Measurements from ENCODE around the gene KCNH6.

The KCNH6 gene, protein sequence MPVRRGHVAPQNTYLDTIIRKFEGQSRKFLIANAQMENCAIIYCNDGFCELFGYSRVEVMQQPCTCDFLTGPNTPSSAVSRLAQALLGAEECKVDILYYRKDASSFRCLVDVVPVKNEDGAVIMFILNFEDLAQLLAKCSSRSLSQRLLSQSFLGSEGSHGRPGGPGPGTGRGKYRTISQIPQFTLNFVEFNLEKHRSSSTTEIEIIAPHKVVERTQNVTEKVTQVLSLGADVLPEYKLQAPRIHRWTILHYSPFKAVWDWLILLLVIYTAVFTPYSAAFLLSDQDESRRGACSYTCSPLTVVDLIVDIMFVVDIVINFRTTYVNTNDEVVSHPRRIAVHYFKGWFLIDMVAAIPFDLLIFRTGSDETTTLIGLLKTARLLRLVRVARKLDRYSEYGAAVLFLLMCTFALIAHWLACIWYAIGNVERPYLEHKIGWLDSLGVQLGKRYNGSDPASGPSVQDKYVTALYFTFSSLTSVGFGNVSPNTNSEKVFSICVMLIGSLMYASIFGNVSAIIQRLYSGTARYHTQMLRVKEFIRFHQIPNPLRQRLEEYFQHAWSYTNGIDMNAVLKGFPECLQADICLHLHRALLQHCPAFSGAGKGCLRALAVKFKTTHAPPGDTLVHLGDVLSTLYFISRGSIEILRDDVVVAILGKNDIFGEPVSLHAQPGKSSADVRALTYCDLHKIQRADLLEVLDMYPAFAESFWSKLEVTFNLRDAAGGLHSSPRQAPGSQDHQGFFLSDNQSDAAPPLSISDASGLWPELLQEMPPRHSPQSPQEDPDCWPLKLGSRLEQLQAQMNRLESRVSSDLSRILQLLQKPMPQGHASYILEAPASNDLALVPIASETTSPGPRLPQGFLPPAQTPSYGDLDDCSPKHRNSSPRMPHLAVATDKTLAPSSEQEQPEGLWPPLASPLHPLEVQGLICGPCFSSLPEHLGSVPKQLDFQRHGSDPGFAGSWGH

DNA sequence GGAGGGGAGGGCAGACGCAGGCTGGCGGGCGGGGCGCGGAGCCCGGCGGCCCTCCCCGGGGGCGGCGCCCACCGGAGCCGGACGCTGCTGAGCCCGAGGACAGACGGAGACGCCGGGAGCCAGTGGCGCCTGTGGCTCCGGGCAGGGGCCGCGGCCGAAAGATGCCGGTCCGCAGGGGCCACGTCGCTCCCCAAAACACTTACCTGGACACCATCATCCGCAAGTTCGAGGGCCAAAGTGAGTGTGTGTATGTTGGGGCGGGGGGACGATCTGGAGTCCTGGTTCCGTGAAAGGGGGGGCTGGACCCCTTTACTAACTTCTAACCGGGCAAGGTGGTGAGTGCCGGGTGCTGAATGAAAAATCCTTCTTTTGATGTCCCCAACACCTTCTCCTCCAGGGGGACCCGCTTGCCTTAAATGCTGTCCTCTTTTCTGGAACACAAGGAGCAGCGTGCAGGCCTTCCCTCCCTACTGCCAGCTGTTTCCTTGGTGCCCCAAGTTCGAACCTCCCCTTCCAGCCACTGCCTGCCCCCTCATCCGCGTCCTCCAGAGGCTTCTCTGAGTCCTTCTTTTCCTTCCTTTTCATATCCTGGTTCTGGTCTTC lies at the start of gene KCNH6:
TSS of gene KCNH6 (plus strand) at position 106 of the 603 bp plus-strand sequence. CDS start at position 162, 56 bp downstream.
- DNase-seq, result no peak

DNA sequence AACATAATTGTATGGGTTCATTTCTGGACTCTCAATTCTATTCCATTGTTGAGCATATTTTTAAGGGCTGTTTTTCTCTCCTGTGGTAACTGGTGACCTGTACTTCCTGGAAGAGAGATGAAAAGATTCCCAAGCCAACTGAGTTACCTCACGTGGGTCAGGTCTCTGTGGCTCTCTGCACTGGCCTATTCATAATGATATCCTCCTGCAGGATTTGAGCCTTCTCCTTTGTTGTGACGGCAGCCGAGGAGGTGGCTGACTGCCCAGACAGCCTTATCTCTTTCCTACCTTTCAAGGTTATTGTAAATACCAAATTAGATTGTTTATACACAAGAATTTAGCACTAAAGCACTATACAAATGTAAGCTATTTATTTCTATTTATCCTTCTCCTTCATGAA lies 49.0 kb upstream of the KCNH6 start:
- no peak for DNase-seq

DNA sequence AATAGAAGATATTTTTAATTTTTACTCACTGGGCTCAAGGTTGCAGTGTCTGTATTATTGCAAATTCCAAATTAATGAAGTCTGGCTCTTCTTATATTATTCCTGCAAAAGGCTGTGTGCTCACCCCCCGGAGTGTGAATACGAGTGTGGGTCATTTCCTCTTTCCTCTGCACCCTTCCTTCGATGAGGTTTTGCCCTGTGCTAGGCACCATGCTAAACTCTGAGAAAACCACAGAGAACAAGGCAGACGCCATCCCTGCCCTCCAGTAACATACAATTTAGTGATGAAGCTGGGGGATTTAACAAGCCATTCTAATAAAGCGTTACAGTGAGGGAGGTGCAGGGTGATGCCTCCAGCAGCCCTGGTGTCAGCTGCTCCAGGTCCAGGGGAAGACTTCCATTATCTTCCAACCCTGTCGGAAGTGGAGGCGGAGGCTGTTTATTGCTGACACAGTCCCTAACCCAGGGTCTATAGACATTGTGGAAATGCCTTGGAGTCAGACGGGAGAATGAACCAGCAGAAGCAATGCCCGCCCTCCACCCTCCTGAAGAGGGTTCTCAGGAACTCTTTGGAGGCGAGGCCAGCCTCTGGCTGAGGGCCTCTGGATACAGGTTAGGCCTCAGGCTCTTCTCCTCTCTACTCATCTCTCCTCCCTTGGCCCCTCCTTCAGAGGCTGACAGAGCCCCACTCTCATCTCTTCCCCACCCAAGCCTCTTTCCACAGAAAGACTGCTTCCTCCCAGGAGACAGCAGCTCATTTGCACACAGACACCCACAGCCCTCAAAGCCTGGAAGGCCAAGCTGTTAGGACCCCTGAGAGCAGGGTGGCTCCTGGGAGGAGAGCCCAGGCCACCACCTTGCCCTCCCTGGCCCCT lies 48.3 kb upstream of the KCNH6 start:
- no peak for DNase-seq

DNA sequence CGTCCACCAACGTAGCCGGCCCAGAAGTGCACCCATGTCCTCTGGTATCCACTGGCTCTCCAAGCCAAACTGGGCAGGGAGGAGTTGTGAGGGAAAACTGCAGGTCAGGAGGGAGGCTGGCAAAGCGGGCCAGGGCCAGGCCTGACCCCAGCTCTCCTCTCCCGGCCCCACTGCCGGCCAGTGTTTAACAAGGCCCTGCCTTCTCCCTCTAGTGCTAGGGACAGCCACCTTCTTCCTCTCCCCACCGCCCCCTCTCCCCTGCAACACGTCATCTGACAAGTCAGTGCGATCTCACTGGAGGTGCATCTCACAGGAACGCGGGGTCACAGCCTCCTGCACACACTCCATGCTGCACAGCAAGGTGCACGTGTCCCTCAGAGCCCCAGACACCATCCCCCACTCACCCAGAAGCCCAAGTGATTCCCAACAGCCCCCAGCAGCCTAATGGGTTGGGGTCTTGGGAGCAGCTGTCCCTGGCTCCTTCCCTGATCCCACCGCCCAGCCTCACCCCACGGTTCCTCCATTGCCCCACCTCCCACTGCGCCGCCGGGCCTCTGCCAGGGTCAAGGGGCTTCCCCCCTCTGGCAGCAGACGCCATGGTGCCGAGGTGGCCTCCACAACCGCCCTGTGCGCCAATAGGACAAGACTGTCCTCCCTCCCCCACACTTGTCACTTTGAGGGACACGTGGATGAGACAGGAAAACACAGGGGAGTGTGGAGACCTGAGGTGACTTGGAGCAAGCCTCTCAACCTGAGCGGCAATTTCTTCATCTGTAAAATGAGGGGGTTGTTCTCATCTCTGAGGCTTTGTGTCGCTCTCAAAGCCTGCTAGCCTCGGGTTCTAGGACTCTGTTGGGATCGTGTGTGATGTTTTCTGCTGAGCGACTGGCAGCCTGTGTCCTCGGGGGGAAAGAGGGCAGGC lies 47.4 kb upstream of the KCNH6 start:
- DNase-seq, result no peak

DNA sequence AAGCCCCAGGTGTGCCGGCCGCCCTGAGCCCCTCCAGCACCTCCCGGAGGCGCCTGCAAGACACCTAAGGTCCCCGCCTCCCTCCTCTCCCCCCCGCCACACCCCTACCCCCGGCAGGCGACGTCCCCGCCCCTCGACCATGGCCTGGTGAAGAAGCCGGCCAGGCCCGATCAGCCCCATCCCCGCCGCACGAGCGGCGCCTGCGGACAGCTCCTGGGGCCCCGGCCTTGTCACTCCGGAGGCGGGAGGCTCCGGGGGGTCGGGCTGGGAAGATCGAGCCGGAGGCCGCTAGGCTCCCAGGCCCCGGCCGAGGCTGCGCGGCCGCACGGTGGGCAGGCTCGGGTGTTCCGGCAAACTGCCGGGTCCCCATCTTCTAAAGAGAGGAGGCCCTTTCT lies 46.7 kb upstream of the KCNH6 start:
- no peak for DNase-seq

DNA sequence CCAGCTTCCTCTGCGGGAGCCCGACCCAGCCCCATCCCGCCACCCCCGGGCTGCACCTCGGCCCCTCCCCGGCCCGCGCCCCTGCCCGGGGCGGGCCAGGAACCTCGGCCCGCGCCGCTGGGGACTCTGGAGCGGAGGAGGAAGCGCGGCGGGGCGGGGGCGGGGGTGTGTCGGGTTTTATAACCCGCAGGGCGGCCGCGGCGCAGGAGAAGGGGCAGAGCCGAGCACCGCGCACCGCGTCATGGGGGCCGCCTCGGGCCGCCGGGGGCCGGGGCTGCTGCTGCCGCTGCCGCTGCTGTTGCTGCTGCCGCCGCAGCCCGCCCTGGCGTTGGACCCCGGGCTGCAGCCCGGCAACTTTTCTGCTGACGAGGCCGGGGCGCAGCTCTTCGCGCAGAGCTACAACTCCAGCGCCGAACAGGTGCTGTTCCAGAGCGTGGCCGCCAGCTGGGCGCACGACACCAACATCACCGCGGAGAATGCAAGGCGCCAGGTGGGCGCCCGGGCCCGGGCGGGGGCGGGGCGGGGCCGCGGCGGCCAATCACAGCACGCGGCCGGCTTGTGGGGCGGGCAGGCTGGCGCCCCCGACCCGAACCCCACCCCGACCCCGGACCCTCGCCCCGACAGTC lies 46.2 kb upstream of the KCNH6 start, which contains the start of gene ACE:
TSS of gene ACE (plus strand) at position 208 of the 626 bp plus-strand sequence. CDS start at position 242, 34 bp downstream.
- DNase-seq, result peak; percentile 50

DNA sequence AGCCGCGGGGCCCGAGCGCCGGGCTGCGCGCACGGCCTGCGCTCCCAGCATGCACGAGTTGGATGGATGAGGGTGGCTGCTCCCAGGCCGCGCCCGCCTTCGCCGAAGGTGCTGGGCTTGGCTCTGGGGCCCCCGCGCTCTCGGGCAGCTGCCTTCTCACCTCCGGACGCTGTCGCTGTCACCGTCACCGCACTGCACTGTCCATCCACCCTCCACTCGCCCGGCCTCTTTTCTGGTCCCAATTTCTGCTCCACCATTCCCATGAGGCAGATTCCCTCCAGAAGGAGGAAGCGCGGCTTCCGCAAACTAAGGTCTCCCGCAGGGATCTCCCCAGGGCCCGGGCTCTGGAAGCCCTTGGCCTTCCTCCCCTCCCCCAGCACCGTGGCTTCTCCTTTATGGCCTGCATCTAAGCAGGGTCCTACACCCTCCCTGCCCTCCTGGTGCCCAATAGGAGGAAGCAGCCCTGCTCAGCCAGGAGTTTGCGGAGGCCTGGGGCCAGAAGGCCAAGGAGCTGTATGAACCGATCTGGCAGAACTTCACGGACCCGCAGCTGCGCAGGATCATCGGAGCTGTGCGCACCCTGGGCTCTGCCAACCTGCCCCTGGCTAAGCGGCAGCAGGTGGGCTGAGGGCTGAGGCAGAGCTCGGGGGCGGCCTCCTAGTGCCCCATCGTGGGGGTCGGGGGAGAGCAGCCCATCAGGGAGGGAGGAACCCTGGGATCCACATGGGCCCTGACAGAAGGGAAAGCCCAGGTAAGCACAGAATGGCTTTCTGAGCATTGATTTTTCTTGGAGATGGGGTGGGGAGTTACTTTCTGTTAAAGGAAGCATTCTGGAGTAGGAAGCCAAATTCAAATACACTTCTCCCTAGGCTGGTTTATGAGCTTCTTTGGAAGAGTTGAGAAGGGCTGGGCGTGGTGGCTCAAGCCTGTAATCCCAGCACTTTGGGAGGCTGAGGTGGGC lies 45.4 kb upstream of the KCNH6 start:
- no peak for DNase-seq

DNA sequence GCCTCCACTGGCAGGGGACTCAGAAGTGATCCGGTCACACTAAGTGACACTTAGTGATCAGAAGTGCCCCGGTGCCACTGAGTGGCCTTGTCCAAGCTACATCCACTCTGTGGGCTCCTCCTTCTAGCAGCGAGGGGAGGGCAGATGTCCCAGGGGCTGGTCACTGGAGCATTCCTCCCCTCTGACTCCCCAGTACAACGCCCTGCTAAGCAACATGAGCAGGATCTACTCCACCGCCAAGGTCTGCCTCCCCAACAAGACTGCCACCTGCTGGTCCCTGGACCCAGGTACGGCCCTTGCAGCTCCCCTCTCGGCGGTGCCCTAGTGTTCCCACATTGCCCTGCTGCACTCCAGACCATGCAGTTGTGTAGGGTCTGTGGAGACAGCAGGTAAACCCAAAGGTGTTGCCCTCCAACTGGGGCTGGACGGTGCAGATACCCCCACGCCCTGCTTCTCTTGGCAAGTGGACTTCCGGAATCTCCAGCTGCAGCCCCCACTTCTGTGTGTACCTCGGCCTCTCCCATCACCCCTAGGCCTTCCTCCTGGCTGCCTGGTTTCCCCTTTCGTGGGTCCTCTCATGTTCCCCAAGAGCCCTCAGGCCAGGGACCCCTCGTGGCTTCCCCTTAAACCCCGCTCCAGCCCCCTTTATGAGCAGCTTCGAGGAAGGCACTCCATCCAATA lies 44.2 kb upstream of the KCNH6 start:
- peak; percentile 85 for DNase-seq

DNA sequence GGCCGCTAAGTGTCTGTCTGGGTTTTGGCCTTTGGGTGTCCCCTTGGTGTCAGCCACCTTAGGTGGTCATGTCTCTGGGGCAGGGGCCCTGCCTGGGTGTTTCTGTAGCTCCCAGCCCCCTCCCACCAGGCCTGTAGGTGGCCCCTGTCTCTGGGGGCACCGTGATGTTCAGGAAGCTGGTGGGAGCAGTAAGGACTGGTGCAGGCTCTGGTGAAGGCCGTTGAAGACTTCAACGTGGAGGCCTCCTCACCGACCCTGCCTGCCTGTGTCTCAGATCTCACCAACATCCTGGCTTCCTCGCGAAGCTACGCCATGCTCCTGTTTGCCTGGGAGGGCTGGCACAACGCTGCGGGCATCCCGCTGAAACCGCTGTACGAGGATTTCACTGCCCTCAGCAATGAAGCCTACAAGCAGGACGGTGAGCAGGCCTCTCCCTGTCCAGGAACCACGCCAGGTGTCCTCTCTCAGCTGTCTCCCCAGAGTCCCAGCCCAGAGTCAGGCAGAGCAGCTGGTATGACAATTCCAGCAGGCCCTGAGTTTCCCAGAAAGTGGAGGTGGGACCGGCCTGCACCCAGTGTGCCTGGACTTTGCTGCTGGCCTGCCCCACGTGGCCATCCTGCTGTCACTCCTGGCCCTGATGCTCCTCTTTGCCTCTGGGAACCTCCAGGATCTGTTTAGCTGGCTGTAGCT lies 43.5 kb upstream of the KCNH6 start:
- no peak for DNase-seq

DNA sequence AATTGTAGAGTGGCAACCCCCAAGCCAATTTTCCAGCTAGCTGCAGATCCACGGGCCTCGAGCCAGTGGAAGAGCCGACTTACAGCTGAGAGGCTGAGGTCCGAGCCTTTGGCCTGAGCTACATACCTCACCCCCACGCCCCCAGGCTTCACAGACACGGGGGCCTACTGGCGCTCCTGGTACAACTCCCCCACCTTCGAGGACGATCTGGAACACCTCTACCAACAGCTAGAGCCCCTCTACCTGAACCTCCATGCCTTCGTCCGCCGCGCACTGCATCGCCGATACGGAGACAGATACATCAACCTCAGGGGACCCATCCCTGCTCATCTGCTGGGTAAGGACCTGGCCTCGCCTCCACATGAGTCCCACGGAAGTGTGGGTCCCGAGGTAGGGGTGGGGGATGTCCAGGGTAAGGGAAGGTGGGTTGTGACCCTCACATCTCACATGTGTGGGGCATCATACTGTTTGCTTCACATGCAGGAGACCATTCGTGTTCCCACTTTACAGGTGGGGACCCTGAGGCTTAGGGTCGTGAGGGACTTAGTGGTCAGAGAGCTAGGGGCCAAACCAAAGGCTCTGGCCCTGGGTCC lies 42.9 kb upstream of the KCNH6 start:
- no peak for DNase-seq

DNA sequence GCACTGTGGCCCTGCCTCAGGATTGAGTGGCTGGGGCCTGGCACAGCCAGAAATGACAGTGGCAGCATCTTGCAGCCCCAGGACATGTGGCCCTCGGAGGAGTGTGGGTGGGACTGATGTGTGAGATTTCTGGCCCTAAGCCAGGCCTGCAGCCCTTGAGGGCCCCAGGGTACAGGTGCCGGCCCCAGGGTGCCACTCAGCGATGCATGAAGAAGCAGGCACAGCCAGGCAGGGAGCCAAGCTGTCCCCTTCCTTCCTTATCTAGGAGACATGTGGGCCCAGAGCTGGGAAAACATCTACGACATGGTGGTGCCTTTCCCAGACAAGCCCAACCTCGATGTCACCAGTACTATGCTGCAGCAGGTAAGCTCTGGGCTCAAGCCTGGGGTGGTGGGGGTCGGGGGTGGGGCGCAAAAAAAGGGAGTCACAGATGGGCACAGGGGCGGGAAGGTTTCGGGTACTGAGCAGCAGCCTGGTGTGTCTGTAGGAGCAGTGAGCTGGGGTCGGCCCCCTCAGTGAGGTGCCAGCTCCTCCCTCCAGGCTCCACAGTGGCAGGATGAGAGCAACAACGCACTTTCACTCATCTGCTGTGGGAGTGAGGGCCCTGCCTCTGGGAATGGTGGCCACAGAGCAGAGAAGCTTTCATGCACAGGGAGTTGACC lies 42.2 kb upstream of the KCNH6 start:
- DNase-seq, result no peak

DNA sequence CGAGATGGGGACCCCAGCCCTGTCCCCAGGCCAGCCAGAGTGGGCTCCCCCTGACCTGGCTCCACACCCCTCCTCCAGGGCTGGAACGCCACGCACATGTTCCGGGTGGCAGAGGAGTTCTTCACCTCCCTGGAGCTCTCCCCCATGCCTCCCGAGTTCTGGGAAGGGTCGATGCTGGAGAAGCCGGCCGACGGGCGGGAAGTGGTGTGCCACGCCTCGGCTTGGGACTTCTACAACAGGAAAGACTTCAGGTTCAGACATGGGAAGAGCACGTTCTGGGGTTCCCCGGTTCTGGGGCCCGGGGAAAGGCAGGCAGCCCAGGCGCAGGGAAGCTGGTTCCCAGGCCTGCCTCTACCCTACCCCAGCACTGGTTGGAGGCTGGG lies 41.7 kb upstream of the KCNH6 start:
- DNase-seq, result no peak

DNA sequence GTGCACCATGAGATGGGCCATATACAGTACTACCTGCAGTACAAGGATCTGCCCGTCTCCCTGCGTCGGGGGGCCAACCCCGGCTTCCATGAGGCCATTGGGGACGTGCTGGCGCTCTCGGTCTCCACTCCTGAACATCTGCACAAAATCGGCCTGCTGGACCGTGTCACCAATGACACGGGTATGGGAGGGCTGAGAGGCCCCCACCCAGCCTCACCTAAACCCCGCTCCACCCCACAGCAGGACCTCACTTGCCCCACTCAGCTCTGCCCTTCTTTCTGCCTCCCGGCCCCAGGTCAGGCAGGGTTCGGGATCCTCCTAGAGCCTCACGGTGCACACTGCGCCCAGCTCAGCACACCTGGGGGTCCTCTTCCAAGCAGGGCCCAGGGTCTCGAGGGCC lies 40.6 kb upstream of the KCNH6 start:
- DNase-seq, result no peak

DNA sequence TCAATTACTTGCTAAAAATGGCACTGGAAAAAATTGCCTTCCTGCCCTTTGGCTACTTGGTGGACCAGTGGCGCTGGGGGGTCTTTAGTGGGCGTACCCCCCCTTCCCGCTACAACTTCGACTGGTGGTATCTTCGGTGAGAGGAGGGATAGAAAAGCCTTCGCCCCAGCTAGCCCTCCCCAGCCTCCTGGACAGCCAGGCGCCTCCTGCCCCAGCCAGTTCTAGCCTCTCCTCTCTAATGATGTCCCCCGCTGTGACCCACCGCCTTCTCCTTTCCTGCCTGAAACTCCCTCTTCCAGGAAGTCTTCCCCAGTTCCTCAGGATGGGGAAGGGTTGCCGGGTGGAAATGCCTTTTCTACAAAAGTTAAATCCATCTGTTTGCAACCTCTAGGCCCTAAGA lies 40.1 kb upstream of the KCNH6 start:
- DNase-seq, result no peak

DNA sequence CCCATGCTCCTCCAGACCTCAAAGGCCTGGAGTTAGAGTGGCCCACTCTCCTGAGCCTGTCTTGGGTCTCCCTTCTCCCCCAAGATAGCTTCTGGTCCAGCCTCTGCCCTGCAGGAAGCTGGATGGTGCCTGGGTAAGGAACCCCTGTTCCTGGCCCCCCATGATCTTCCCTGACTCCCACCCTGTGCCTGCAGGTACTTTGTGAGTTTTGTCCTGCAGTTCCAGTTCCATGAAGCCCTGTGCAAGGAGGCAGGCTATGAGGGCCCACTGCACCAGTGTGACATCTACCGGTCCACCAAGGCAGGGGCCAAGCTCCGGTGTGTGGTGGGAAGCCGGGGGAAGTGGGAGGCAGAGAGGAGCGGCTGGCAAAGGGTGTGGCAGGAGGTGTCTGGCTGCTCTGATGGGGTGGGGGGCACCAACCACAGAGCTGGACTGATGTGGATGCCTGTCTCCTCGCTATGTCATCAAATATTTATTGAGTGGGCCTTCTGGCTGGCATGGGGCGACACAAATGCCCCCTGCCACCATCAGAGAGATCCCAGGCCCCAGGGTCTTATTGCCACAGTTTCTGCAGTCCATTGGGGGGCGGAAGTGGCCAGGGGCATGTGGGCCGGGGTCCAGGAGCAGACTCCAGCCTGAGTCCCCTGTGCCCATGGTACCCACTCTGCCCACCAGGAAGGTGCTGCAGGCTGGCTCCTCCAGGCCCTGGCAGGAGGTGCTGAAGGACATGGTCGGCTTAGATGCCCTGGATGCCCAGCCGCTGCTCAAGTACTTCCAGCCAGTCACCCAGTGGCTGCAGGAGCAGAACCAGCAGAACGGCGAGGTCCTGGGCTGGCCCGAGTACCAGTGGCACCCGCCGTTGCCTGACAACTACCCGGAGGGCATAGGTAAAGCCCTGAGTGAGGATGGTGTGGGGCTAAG lies 39.2 kb upstream of the KCNH6 start:
- no peak for DNase-seq
